ENCODE results near the gene ZNF385B. TPM values are rescaled to one million over a fixed set of nuclear protein-coding genes. Genes with fewer than 3 reads are reported as not detected.
"Not testable (repeated sequence)": the region's sequence is repeated elsewhere in the genome, so short reads cannot be mapped to it uniquely, and the experiment has no call there.

ZNF385B gene
- total RNA-seq = 0.83 TPM

GRCh38 chr2:179861416-179862067, at the start of gene ZNF385B:
ZNF385B (minus strand) TSS chr2:179861612.
- no peak for DNase-seq (ENCODE audit: low spot score)

GRCh38 chr2:179910735-179911113, 49.3 kb upstream of the ZNF385B start:
- DNase-seq (ENCODE audit: low spot score) = no peak

GRCh38 chr2:179909845-179910734, 48.7 kb upstream of the ZNF385B start:
- no peak for DNase-seq (ENCODE audit: low spot score)

GRCh38 chr2:179900655-179901054, 39.2 kb upstream of the ZNF385B start:
- no peak for DNase-seq (ENCODE audit: low spot score)

GRCh38 chr2:179899666-179900065, 38.3 kb upstream of the ZNF385B start:
- DNase-seq (ENCODE audit: low spot score) = no peak

- no peak for DNase-seq (ENCODE audit: low spot score)
These were observed 37.5 kb upstream of the ZNF385B start for GRCh38 chr2:179898873-179899272.

- DNase-seq (ENCODE audit: low spot score) = no peak
These were observed 32.2 kb upstream of the ZNF385B start for GRCh38 chr2:179893616-179894015.

GRCh38 chr2:179891237-179891636, 29.8 kb upstream of the ZNF385B start:
- DNase-seq (ENCODE audit: low spot score) = no peak

- no peak for DNase-seq (ENCODE audit: low spot score)
These were observed 29.3 kb upstream of the ZNF385B start for GRCh38 chr2:179890666-179891065.

- DNase-seq (ENCODE audit: low spot score) = not testable (repeated sequence)
These were observed 27.2 kb upstream of the ZNF385B start for GRCh38 chr2:179888642-179889041.

GRCh38 chr2:179884193-179884592, 22.8 kb upstream of the ZNF385B start:
- no peak for DNase-seq (ENCODE audit: low spot score)

GRCh38 chr2:179882851-179883806, 21.7 kb upstream of the ZNF385B start:
- no peak for DNase-seq (ENCODE audit: low spot score)

- no peak for DNase-seq (ENCODE audit: low spot score)
These were observed 16.4 kb upstream of the ZNF385B start for GRCh38 chr2:179877601-179878364.

- no peak for DNase-seq (ENCODE audit: low spot score)
These were observed 14.9 kb upstream of the ZNF385B start for GRCh38 chr2:179876266-179876665.

GRCh38 chr2:179875864-179876263, 14.5 kb upstream of the ZNF385B start:
- no peak for DNase-seq (ENCODE audit: low spot score)

GRCh38 chr2:179862898-179863458, 1.6 kb upstream of the ZNF385B start:
- no peak for DNase-seq (ENCODE audit: low spot score)

- DNase-seq (ENCODE audit: low spot score) = no peak
These were observed 391 bp downstream of the ZNF385B start for GRCh38 chr2:179861027-179861415.

- DNase-seq (ENCODE audit: low spot score) = no peak
These were observed 971 bp downstream of the ZNF385B start for GRCh38 chr2:179860255-179861026.

- no peak for DNase-seq (ENCODE audit: low spot score)
These were observed 1.9 kb downstream of the ZNF385B start for GRCh38 chr2:179859523-179859922.

- DNase-seq (ENCODE audit: low spot score) = no peak
These were observed 4.2 kb downstream of the ZNF385B start for GRCh38 chr2:179857236-179857635.

All from ureter (tissue), 1 donor.